ENCODE data around the gene SHLD1.

- no peak for TF ChIP-seq EZH2 (optimal IDR thresholded peaks at IDR 0.05; ENCODE audit: low read depth, low read length)
- TF ChIP-seq, protein P1, sequence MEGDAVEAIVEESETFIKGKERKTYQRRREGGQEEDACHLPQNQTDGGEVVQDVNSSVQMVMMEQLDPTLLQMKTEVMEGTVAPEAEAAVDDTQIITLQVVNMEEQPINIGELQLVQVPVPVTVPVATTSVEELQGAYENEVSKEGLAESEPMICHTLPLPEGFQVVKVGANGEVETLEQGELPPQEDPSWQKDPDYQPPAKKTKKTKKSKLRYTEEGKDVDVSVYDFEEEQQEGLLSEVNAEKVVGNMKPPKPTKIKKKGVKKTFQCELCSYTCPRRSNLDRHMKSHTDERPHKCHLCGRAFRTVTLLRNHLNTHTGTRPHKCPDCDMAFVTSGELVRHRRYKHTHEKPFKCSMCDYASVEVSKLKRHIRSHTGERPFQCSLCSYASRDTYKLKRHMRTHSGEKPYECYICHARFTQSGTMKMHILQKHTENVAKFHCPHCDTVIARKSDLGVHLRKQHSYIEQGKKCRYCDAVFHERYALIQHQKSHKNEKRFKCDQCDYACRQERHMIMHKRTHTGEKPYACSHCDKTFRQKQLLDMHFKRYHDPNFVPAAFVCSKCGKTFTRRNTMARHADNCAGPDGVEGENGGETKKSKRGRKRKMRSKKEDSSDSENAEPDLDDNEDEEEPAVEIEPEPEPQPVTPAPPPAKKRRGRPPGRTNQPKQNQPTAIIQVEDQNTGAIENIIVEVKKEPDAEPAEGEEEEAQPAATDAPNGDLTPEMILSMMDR (IDR thresholded peaks at IDR 0.05; ENCODE audit: low read length) = no peak
Measured at GRCh38 chr20:5730131-5730530, 20.1 kb upstream of the SHLD1 start.

Data from MM.1S (cell line).